H1 (cell line): ENCODE measurements around the gene HOXB3. TPM values are rescaled to one million over a fixed set of nuclear protein-coding genes. Genes with fewer than 3 reads are reported as not detected.
A peak's percentile ranks its signal among the peaks of the same experiment; 100 is the strongest.

Experiments used
- CTCF ChIA-PET: fragments of 300-600 bp; sonication (Branson Sonifier 250); formaldehyde crosslinking; loops from one replicate; lab custom pipeline; 2021; ENCODE audit not compliant: partially characterized antibody; lab: Charles Lee
- POLR2A ChIA-PET: fragments of 300-600 bp; sonication (Branson Sonifier 250); formaldehyde crosslinking; loops from one replicate; lab custom pipeline; 2021; ENCODE audit warnings: inconsistent platforms; ENCODE audit not compliant: partially characterized antibody; lab: Charles Lee
- DNase-seq, 2 experiments: peaks; one replicate each; pipeline versions ENCODE4 v3.0.0 to v3.0.0-alpha.2; 2010 to 2022; ENCODE audit warnings: low spot score in 2 of 2, low read depth in 1 of 2, mixed read lengths in 1 of 2
- FAIRE-seq: peaks from 2 replicates; lab custom pipeline; 2011; peaks lifted over from hg19 to GRCh38; lab: Jason Lieb, UNC
- H2AFZ ChIP-seq: 2 replicates; pipeline ENCODE4 v1.8.1; 2012; ENCODE audit warnings: low read length, inconsistent platforms
- H2AK5ac ChIP-seq: 2 replicates; pipeline ENCODE4 v1.6.1; 2013; ENCODE audit warnings: low read depth, low read length
- H2BK120ac ChIP-seq: replicated peaks from 2 replicates; pipeline ENCODE3; 2013; ENCODE audit warnings: low read depth, low read length, inconsistent platforms
- H2BK12ac ChIP-seq: 2 replicates; pipeline ENCODE4 v1.6.1; 2013; ENCODE audit warnings: low read depth, low read length
- H2BK15ac ChIP-seq: 2 replicates; pipeline ENCODE4 v1.6.1; 2013; ENCODE audit warnings: low read length
- H2BK20ac ChIP-seq: 2 replicates; pipeline ENCODE4 v1.6.1; 2013; ENCODE audit warnings: low read length
- H2BK5ac ChIP-seq: 2 replicates; pipeline ENCODE4 v1.6.1; 2013; ENCODE audit warnings: low read depth, low read length
- H3K14ac ChIP-seq: 2 replicates; pipeline ENCODE4 v1.6.1; 2013; ENCODE audit warnings: inconsistent platforms; ENCODE audit not compliant: insufficient read length
- H3K18ac ChIP-seq: 2 replicates; pipeline ENCODE4 v1.6.1; 2013; ENCODE audit warnings: low read length; ENCODE audit errors: extremely low read depth
- H3K23ac ChIP-seq: 2 replicates; pipeline ENCODE4 v1.6.1; 2013; ENCODE audit warnings: inconsistent platforms; ENCODE audit not compliant: insufficient read length
- H3K23me2 ChIP-seq: 2 replicates; pipeline ENCODE4 v1.6.1; 2013; ENCODE audit warnings: low read depth, low read length
- H3K27ac ChIP-seq: 2 replicates; pipeline ENCODE4 v1.6.1; 2011; ENCODE audit warnings: low read depth, low read length, inconsistent platforms
- H3K27me3 ChIP-seq, 4 experiments: replicated peaks in 1 of 4; 1 replicate in 1 of 4; 2 replicates in 3 of 4; pipeline versions ENCODE4 v1.6.1 to v1.8.1; 2011 to 2013; ENCODE audit warnings: low read length in 3 of 4, mild to moderate bottlenecking in 3 of 4, inconsistent platforms in 2 of 4, mixed read lengths in 2 of 4, moderate library complexity in 1 of 4; ENCODE audit not compliant: control insufficient read depth in 3 of 4, insufficient read depth in 3 of 4; ENCODE audit errors: extremely low read depth in 1 of 4
- H3K36me3 ChIP-seq, 4 experiments: 2 replicates each; pipeline versions ENCODE4 v1.6.1 to v1.8.1; 2011 to 2013; ENCODE audit warnings: mild to moderate bottlenecking in 4 of 4, low read length in 3 of 4, moderate library complexity in 2 of 4, control low read depth in 1 of 4, inconsistent platforms in 1 of 4; ENCODE audit not compliant: insufficient read depth in 4 of 4, control insufficient read depth in 2 of 4
- H3K4ac ChIP-seq: replicated peaks from 2 replicates; pipeline ENCODE3; 2013; ENCODE audit warnings: low read length, low read depth, mixed read lengths, inconsistent platforms; ENCODE audit not compliant: insufficient read length
- H3K4me1 ChIP-seq, 4 experiments: replicated peaks in 1 of 4; 1 replicate in 1 of 4; 2 replicates in 3 of 4; pipeline versions ENCODE4 v1.6.1 to v1.8.1; 2011 to 2013; ENCODE audit warnings: low read length in 3 of 4, inconsistent platforms in 2 of 4, mixed read lengths in 1 of 4; ENCODE audit not compliant: insufficient read depth in 4 of 4, control insufficient read depth in 3 of 4
- H3K4me2 ChIP-seq, 2 experiments: 2 replicates each; pipeline versions ENCODE4 v1.6.1 to v1.8.1; 2011 to 2013; ENCODE audit warnings: low read depth in 2 of 2, low read length in 2 of 2, control low read depth in 1 of 2, inconsistent platforms in 1 of 2, mild to moderate bottlenecking in 1 of 2; ENCODE audit not compliant: insufficient read depth in 1 of 2
- H3K4me3 ChIP-seq, 4 experiments: fragments of 200-600, 300-600 bp in 1 of 4; sonication (generic), shearing (Covaris generic), sonication (Bioruptor Twin) in 1 of 4; 2 replicates each; pipeline versions ENCODE4 v1.5.1 to v1.8.1; 2011 to 2016; ENCODE audit warnings: low read length in 4 of 4, low read depth in 3 of 4, control low read depth in 2 of 4, inconsistent platforms in 2 of 4, mild to moderate bottlenecking in 2 of 4, mixed read lengths in 1 of 4, moderate library complexity in 1 of 4; ENCODE audit not compliant: insufficient read depth in 2 of 4; ENCODE audit errors: extremely low read depth in 1 of 4
- H3K56ac ChIP-seq: replicated peaks from 2 replicates; pipeline ENCODE3; 2013; ENCODE audit warnings: low read depth, mild to moderate bottlenecking, mixed read lengths, low read length, inconsistent platforms; ENCODE audit not compliant: insufficient read length
- H3K79me1 ChIP-seq: 2 replicates; pipeline ENCODE4 v1.6.1; 2013; ENCODE audit warnings: low read depth, low read length, control low read depth
- H3K79me2 ChIP-seq, 2 experiments: 2 replicates each; pipeline versions ENCODE4 v1.6.1 to v1.8.1; 2012 to 2013; ENCODE audit warnings: low read length in 2 of 2, mild to moderate bottlenecking in 2 of 2, inconsistent platforms in 1 of 2; ENCODE audit not compliant: insufficient read depth in 2 of 2, control insufficient read depth in 1 of 2
- H3K9ac ChIP-seq, 4 experiments: replicated peaks in 1 of 4; 1 replicate in 1 of 4; 2 replicates in 3 of 4; pipeline versions ENCODE4 v1.6.1 to v1.8.1; 2011 to 2013; ENCODE audit warnings: low read depth in 3 of 4, low read length in 3 of 4, control low read depth in 2 of 4, mild to moderate bottlenecking in 2 of 4, moderate library complexity in 2 of 4, inconsistent platforms in 1 of 4; ENCODE audit errors: extremely low read depth in 1 of 4
- H3K9me3 ChIP-seq, 2 experiments: 2 replicates each; pipeline versions ENCODE4 v1.6.1 to v1.8.1; 2012 to 2013; ENCODE audit warnings: mild to moderate bottlenecking in 2 of 2, moderate library complexity in 2 of 2, control low read depth in 1 of 2, inconsistent platforms in 1 of 2, low read depth in 1 of 2, low read length in 1 of 2, mixed read lengths in 1 of 2; ENCODE audit not compliant: insufficient read depth in 2 of 2
- H4K20me1 ChIP-seq, 2 experiments: replicated peaks in 1 of 2; 2 replicates each; pipeline versions ENCODE3 to v1.8.1; 2011 to 2013; ENCODE audit warnings: inconsistent platforms in 2 of 2, low read length in 2 of 2, mild to moderate bottlenecking in 1 of 2; ENCODE audit not compliant: insufficient read depth in 2 of 2, control insufficient read depth in 1 of 2
- H4K5ac ChIP-seq: 2 replicates; pipeline ENCODE4 v1.6.1; 2013; ENCODE audit warnings: low read length, low read depth, mixed read lengths, inconsistent platforms; ENCODE audit not compliant: insufficient read length
- H4K8ac ChIP-seq: 2 replicates; pipeline ENCODE4 v1.8.0; 2013; ENCODE audit warnings: mild to moderate bottlenecking, moderate library complexity, low read length, inconsistent platforms; ENCODE audit not compliant: insufficient read depth; ENCODE audit errors: extremely low read depth
- H4K91ac ChIP-seq: replicated peaks from 2 replicates; pipeline ENCODE3; 2013; ENCODE audit warnings: low read length, mixed read lengths, inconsistent platforms; ENCODE audit not compliant: insufficient read length
- ASH2L ChIP-seq: fragments of 200-600, 300-600 bp; sonication (generic); IDR thresholded peaks from one replicate; pipeline ENCODE4 v1.7.1; 2017; ENCODE audit warnings: low read length
- BACH1 ChIP-seq: IDR thresholded peaks from 2 replicates; pipeline ENCODE4 v1.6.1; 2012; ENCODE audit warnings: low read length, improper control_type of control experiment
- CBX8 ChIP-seq: fragments of 300-800, 300-1000 bp; sonication (generic); IDR thresholded peaks from 2 replicates; pipeline ENCODE4 v1.7.1; 2016; ENCODE audit warnings: low read depth, low read length, borderline replicate concordance
- EZH2 ChIP-seq: fragments of 200-600 bp; sonication (generic); IDR thresholded peaks from 2 replicates; pipeline ENCODE4 v1.7.1; 2012; ENCODE audit warnings: low read depth, mild to moderate bottlenecking, moderate library complexity, low read length, inconsistent platforms; ENCODE audit not compliant: severe bottlenecking
- FOSL1 ChIP-seq: IDR thresholded peaks from 2 replicates; pipeline ENCODE4 v1.6.1; 2011; ENCODE audit warnings: mild to moderate bottlenecking, low read depth, low read length, moderate library complexity; ENCODE audit not compliant: insufficient read depth
- POLR2AphosphoS5 ChIP-seq: IDR thresholded peaks from 2 replicates; pipeline ENCODE4 v1.6.1; 2011; ENCODE audit warnings: low read depth, low read length
- POU5F1 ChIP-seq: IDR thresholded peaks from 2 replicates; pipeline ENCODE4 v1.6.1; 2011; ENCODE audit warnings: low read depth, mild to moderate bottlenecking, low read length, moderate library complexity
- RAD21 ChIP-seq, 2 experiments: IDR thresholded peaks in 1 of 2; conservative IDR thresholded peaks in 1 of 2; 2 replicates each; pipeline ENCODE4 v1.6.1; 2011; ENCODE audit warnings: low read depth in 2 of 2, low read length in 2 of 2, improper control_type of control experiment in 1 of 2, inconsistent platforms in 1 of 2, mild to moderate bottlenecking in 1 of 2, moderate library complexity in 1 of 2
- RNF2 ChIP-seq: fragments of 200-900, 300-1000 bp; sonication (generic); IDR thresholded peaks from 2 replicates; pipeline ENCODE4 v1.7.1; 2016; ENCODE audit warnings: borderline replicate concordance, low read depth, mild to moderate bottlenecking, antibody characterized with exemption, low read length; ENCODE audit not compliant: poor library complexity, severe bottlenecking; ENCODE audit errors: missing control alignments
- SUZ12 ChIP-seq: fragments of 200-600 bp; sonication (generic); IDR thresholded peaks from 2 replicates; pipeline ENCODE4 v1.6.1; 2012; ENCODE audit warnings: mild to moderate bottlenecking, inconsistent platforms, low read length, moderate library complexity, mixed read lengths
- YY1 ChIP-seq: IDR thresholded peaks from 2 replicates; pipeline ENCODE4 v1.6.1; 2011; ENCODE audit warnings: low read depth, mild to moderate bottlenecking, low read length
- WGBS, 2 experiments: shearing (Covaris generic) in 1 of 2; methylation state at CpG; one replicate each; pipeline versions ENCODE4 v1.1.6 to v1.1.7; 2013 to 2015; ENCODE audit warnings: low lambda C conversion rate in 2 of 2, mixed read lengths in 2 of 2, inconsistent platforms in 1 of 2, low coverage in 1 of 2, missing lambda C conversion rate in 1 of 2; ENCODE audit not compliant: insufficient replicate concordance in 2 of 2, insufficient coverage in 1 of 2, insufficient read length in 1 of 2; ENCODE audit errors: extremely low coverage in 1 of 2, missing lambda C conversion rate in 1 of 2; 5-methylcytosine and 5-hydroxymethylcytosine counted together
- polyA plus RNA-seq, 7 experiments: library from polyadenylated mRNA; depleted of rRNA in 3 of 7; stranded (reverse) in 5 of 7; unstranded in 2 of 7; fragments of >200 nt in 5 of 7; fragments of 200-250 nt in 2 of 7; gene quantifications; 1 replicate in 5 of 7; 2 replicates in 1 of 7; 4 replicates in 1 of 7; pipeline versions ENCODE4 v1.2.1 to v1.2.3, GENCODE V29; 2011 to 2013; ENCODE audit warnings: missing spikeins in 2 of 7, mixed read lengths in 2 of 7
- total RNA-seq: library from RNA; stranded (reverse); fragmentation: NEBNext Ultra II Directional; extraction: Animal tissue kit (Norgen Biotek cat#: 25700); gene quantifications from 2 replicates; pipeline ENCODE4 v1.2.1, GENCODE V29; 2021

The HOXB3 gene
- total and polyA plus RNA-seq, 2 of the 8 experiments (the other 6 are each of a cell fraction or from before 2014, with no cell fraction given) = not detected

GRCh38 chr17:48564188-48565021, 25.6 kb downstream of the HOXB3 start:
- no peak for FAIRE-seq
- no peak for DNase-seq
- peaks cover 2 to 35% of the 10 kb centered on the region in 2 experiments for H4K20me1 ChIP-seq

More at GRCh38 chr17:48564188-48565021, 25.6 kb downstream of the HOXB3 start:
- Histone ChIP-seq H2AK5ac (no peak overlapping the region), H3K18ac (no peak overlapping the region), H3K23me2 (peaks cover 4% of the 10 kb centered on the region; the same call in 1 of the 2 replicates), H3K4me1 (peaks cover 0 to 8% (median 4%) of the 10 kb centered on the region in 4 experiments; a peak in 5 of 7 replicates), H3K9me3 (no peaks in the 10 kb centered on the region), H2BK12ac (peak overlapping the region; percentile 18), H3K56ac (no peak overlapping the region), H3K79me1 (no peaks in the 10 kb centered on the region)
- no peak for TF ChIP-seq POU5F1
- TF ChIP-seq YY1 = 0 out of 2 replicates have a peak, but pooled peaks have one; percentile 40
- TF ChIP-seq POLR2AphosphoS5 = no peak
- TF ChIP-seq SUZ12 = peak; percentile 94
- peak; percentile 95 for TF ChIP-seq EZH2
- TF ChIP-seq RAD21 (IDR thresholded peaks at IDR 0.05 in 1 of 2, conservative IDR thresholded peaks at IDR 0.05 in 1 of 2; ENCODE audit: low read depth in 2 of 2, low read length in 2 of 2) = no peak
- TF ChIP-seq ASH2L = no peak
- TF ChIP-seq BACH1 = no peak
- peak; percentile 76 for TF ChIP-seq RNF2
- TF ChIP-seq FOSL1 = no peak
- peak; percentile 94; the same call in 1 of the 2 replicates for TF ChIP-seq CBX8
- TF ChIP-seq, all 59 proteins: peak for 5
- Histone ChIP-seq H3K79me2 (no peaks in the 10 kb centered on the region), H3K4me2 (peak overlapping the region; percentile 7 to 55), H3K23ac (no peak overlapping the region), H3K27me3 (peaks cover 99 to 100% (median 100%) of the 10 kb centered on the region in 4 experiments), H3K36me3 (peaks cover 0 to 5% (median 0%) of the 10 kb centered on the region in 4 experiments; a peak in 1 of 8 replicates), H2BK15ac (no peak overlapping the region), H3K4me3 (peak overlapping the region in 1 of 4 experiments; percentile 42; a peak in 3 of 8 replicates), H4K8ac (no peak overlapping the region), H3K14ac (no peak overlapping the region), H4K5ac (no peak overlapping the region), H2AFZ (no peak overlapping the region), H2BK120ac (no peak overlapping the region), H4K91ac (no peak overlapping the region), H3K27ac (no peak overlapping the region), H3K4ac (no peak overlapping the region), H2BK5ac (no peak overlapping the region), H3K9ac (no peak overlapping the region), H2BK20ac (no peak overlapping the region)
- CTCF ChIA-PET = interaction anchor here (0.8 to 3.4 kb wide), 13 partner anchors 10 to 189 kb away, joined by 3 to 14 read pairs (median 4); partner anchors contain the start of gene HOXB5
- WGBS, 2 experiments = 4% methylated on average over 22 of the region's 73 CpGs; no CpG with 5 or more reads in 1 of the 2 experiments
- POLR2A ChIA-PET = interaction anchor here (1.8 kb wide), 1 partner anchor 49 kb away, joined by 4 read pairs; no protein-coding TSS in a partner anchor
